HCT116 (cell line): ENCODE results near the gene CDC42SE1. TPM values are rescaled to one million over a fixed set of nuclear protein-coding genes. Genes with fewer than 3 reads are reported as not detected.

Experiments used
- ATAC-seq: fragments of 200-7000 bp; cut with Tn5 transposase; 2 replicates; pipeline ENCODE4 v1.9.1; 2020; ENCODE audit warnings: mild to moderate bottlenecking, moderate library complexity
- BruUV-seq: library from RNA; stranded (reverse); fragments of 400-500 nt; replicated peaks from 2 replicates; lab custom pipeline; 2021; lab: Mats Ljungman, UMichigan
- CTCF ChIA-PET: fragments of 300-600 bp; sonication (Branson Sonifier 250); formaldehyde crosslinking; loops from one replicate; lab custom pipeline; 2021; ENCODE audit warnings: antibody characterized with exemption; lab: Charles Lee
- POLR2A ChIA-PET: fragments of 300-600, 350-600 bp; sonication (Branson Sonifier 250); formaldehyde crosslinking; loops from one replicate; lab custom pipeline; 2021; ENCODE audit warnings: antibody characterized with exemption; lab: Charles Lee
- RAD21 ChIA-PET, 2 experiments: fragments of 300-600 bp; sonication (Branson Sonifier 250); formaldehyde crosslinking; loops; one replicate each; lab custom pipeline; 2023; ENCODE audit warnings: low total read pairs in 2 of 2; ENCODE audit not compliant: uncharacterized antibody in 2 of 2, unreplicated experiment in 2 of 2, low non-redundant PET in 1 of 2; lab: Charles Lee
- DNase-seq: peaks from one replicate; pipeline ENCODE4 v3.0.0-alpha.2; 2010; ENCODE audit warnings: low read depth, low spot score
- H2AFZ ChIP-seq: fragments of 200-600 bp; shearing (Covaris generic), sonication (generic); 2 replicates; pipeline ENCODE4 v1.6.1; 2017; ENCODE audit warnings: low read depth, mixed run types, mixed read lengths, antibody characterized with exemption, low read length; ENCODE audit not compliant: poor library complexity, severe bottlenecking
- H3K27ac ChIP-seq: 2 replicates; pipeline ENCODE4 v1.5.1; 2012; ENCODE audit warnings: low read depth, low read length
- H3K27me3 ChIP-seq: fragments of 200-600 bp; sonication (generic); 2 replicates; pipeline ENCODE4 v1.6.1; 2016; ENCODE audit warnings: mixed run types, low read length, mixed read lengths; ENCODE audit not compliant: insufficient read depth
- H3K36me3 ChIP-seq, 2 experiments: fragments of 200-500 bp in 1 of 2; fragments of 200-600 bp in 1 of 2; sonication (Bioruptor generic) in 1 of 2; sonication (generic) in 1 of 2; 2 replicates each; pipeline versions ENCODE4 v1.5.1 to v1.6.1; 2014 to 2016; ENCODE audit warnings: low read length in 2 of 2, inconsistent platforms in 1 of 2, mixed read lengths in 1 of 2, mixed run types in 1 of 2; ENCODE audit not compliant: insufficient read depth in 2 of 2, control insufficient read depth in 1 of 2
- H3K4me1 ChIP-seq, 2 experiments: fragments of 200-600 bp in 1 of 2; sonication (generic) in 1 of 2; 2 replicates each; pipeline versions ENCODE4 v1.5.1 to v1.6.1; 2012 to 2017; ENCODE audit warnings: low read length in 2 of 2, inconsistent platforms in 1 of 2, mild to moderate bottlenecking in 1 of 2, mixed read lengths in 1 of 2, mixed run types in 1 of 2, moderate library complexity in 1 of 2; ENCODE audit not compliant: insufficient read depth in 2 of 2, control insufficient read depth in 1 of 2
- H3K4me2 ChIP-seq: fragments of 200-600 bp; sonication (generic); 2 replicates; pipeline ENCODE4 v1.6.1; 2017; ENCODE audit warnings: mixed run types, low read length, mixed read lengths
- H3K4me3 ChIP-seq, 2 experiments: fragments of 200-600 bp in 1 of 2; sonication (generic) in 1 of 2; replicated peaks in 1 of 2; 2 replicates each; pipeline ENCODE4 v1.5.1; 2011 to 2016; ENCODE audit warnings: low read length in 2 of 2, control low read depth in 1 of 2, low read depth in 1 of 2, mild to moderate bottlenecking in 1 of 2, mixed read lengths in 1 of 2, mixed run types in 1 of 2
- H3K79me2 ChIP-seq: fragments of 200-600 bp; sonication (generic); 2 replicates; pipeline ENCODE4 v1.6.1; 2017; ENCODE audit warnings: mild to moderate bottlenecking, mixed run types, low read length, moderate library complexity, mixed read lengths; ENCODE audit not compliant: insufficient read depth
- H3K9ac ChIP-seq: fragments of 200-600 bp; sonication (generic); 2 replicates; pipeline ENCODE4 v1.6.1; 2016; ENCODE audit warnings: low read length, mixed read lengths
- H3K9me2 ChIP-seq: fragments of 200-600 bp; sonication (generic), shearing (Covaris generic); 2 replicates; pipeline ENCODE4 v1.6.1; 2017; ENCODE audit warnings: mixed run types, mild to moderate bottlenecking, moderate library complexity; ENCODE audit not compliant: insufficient read depth
- H3K9me3 ChIP-seq, 2 experiments: fragments of 200-500 bp in 1 of 2; fragments of 200-600 bp in 1 of 2; sonication (Bioruptor generic) in 1 of 2; sonication (generic) in 1 of 2; 2 replicates each; pipeline ENCODE4 v1.6.1; 2014 to 2017; ENCODE audit warnings: low read length in 2 of 2, mixed read lengths in 2 of 2, inconsistent platforms in 1 of 2, low read depth in 1 of 2, mild to moderate bottlenecking in 1 of 2, mixed run types in 1 of 2, moderate library complexity in 1 of 2; ENCODE audit not compliant: control insufficient read depth in 1 of 2, insufficient read depth in 1 of 2
- H4K20me1 ChIP-seq: fragments of 200-600 bp; sonication (generic), shearing (Covaris generic); 2 replicates; pipeline ENCODE4 v1.6.1; 2017; ENCODE audit warnings: mixed run types, mild to moderate bottlenecking, moderate library complexity; ENCODE audit not compliant: insufficient read depth
- CBX3 ChIP-seq: IDR thresholded peaks from 2 replicates; pipeline ENCODE4 v1.6.1; 2012; ENCODE audit warnings: low read depth
- CEBPB ChIP-seq: IDR thresholded peaks from 2 replicates; pipeline ENCODE4 v1.6.1; 2012; ENCODE audit warnings: low read depth
- EGR1 ChIP-seq: IDR thresholded peaks from 2 replicates; pipeline ENCODE4 v1.6.1; 2012; ENCODE audit warnings: low read depth
- ELF1 ChIP-seq: IDR thresholded peaks from 2 replicates; pipeline ENCODE4 v1.6.1; 2012; ENCODE audit warnings: low read depth, borderline replicate concordance
- EZH2phosphoT487 ChIP-seq: fragments of 200-600 bp; IDR thresholded peaks from 2 replicates; pipeline ENCODE4 v1.6.1; 2018; ENCODE audit warnings: antibody characterized with exemption, borderline replicate concordance
- FOSL1 ChIP-seq: IDR thresholded peaks from 2 replicates; pipeline ENCODE4 v1.6.1; 2012; ENCODE audit warnings: low read depth
- MAX ChIP-seq: IDR thresholded peaks from 2 replicates; pipeline ENCODE4 v1.6.1; 2012
- POLR2A ChIP-seq: IDR thresholded peaks from 2 replicates; pipeline ENCODE4 v1.7.0; 2011; ENCODE audit warnings: borderline replicate concordance; ENCODE audit not compliant: insufficient read depth, insufficient read length; ENCODE audit errors: extremely low read depth
- POLR2AphosphoS5 ChIP-seq: IDR thresholded peaks from 2 replicates; pipeline ENCODE4 v1.6.1; 2011; ENCODE audit warnings: mild to moderate bottlenecking, low read depth, low read length, moderate library complexity
- REST ChIP-seq: IDR thresholded peaks from 2 replicates; pipeline ENCODE4 v1.6.1; 2012; ENCODE audit warnings: low read depth
- SIN3A ChIP-seq: IDR thresholded peaks from 2 replicates; pipeline ENCODE4 v1.6.1; 2012; ENCODE audit warnings: low read depth
- SP1 ChIP-seq: IDR thresholded peaks from 2 replicates; pipeline ENCODE4 v1.6.1; 2012; ENCODE audit warnings: low read depth
- SRF ChIP-seq: IDR thresholded peaks from 2 replicates; pipeline ENCODE4 v1.6.1; 2012; ENCODE audit warnings: low read depth
- TCF7L2 ChIP-seq: IDR thresholded peaks from 2 replicates; pipeline ENCODE4 v1.7.0; 2011; ENCODE audit warnings: borderline replicate concordance, inconsistent platforms; ENCODE audit not compliant: insufficient read depth, insufficient read length; ENCODE audit errors: extremely low read depth
- YY1 ChIP-seq: IDR thresholded peaks from 2 replicates; pipeline ENCODE4 v1.6.1; 2011; ENCODE audit warnings: low read length, low read depth, moderate library complexity, mild to moderate bottlenecking; ENCODE audit not compliant: insufficient replicate concordance; ENCODE audit errors: extremely low read depth
- ZFX ChIP-seq: fragments of 450-650 bp; IDR thresholded peaks from 2 replicates; pipeline ENCODE4 v1.6.1; 2017
- ZNF274 ChIP-seq: fragments of 200-500 bp; sonication (Bioruptor generic); IDR thresholded peaks from 2 replicates; pipeline ENCODE4 v1.6.1; 2014; ENCODE audit warnings: mild to moderate bottlenecking, low read depth, low read length, inconsistent platforms
- intact Hi-C: fragments of 100-400 bp; cut with micrococcal nuclease; formaldehyde crosslinking; loops from 2 replicates; pipeline ENCODE4 v1.10.0; 2022
- total RNA-seq: library from RNA; stranded (reverse); gene quantifications from one replicate; pipeline ENCODE4 v1.2.1, GENCODE V29; 2021; ENCODE audit not compliant: unreplicated experiment
- TF ChIP-seq, protein P1 (sequence below): IDR thresholded peaks from 2 replicates; pipeline ENCODE4 v1.6.1; 2011; ENCODE audit warnings: mild to moderate bottlenecking, low read length, moderate library complexity; ENCODE audit not compliant: insufficient replicate concordance; ENCODE audit errors: extremely low read depth

CDC42SE1 gene
- total RNA-seq, 1 experiment from 2014 or later, result 50.5 TPM

GRCh38 chr1:151012684-151013471 lies 46.5 kb downstream of the CDC42SE1 start (continued):
- TF ChIP-seq YY1 (no peak), SRF (no peak)

DNA sequence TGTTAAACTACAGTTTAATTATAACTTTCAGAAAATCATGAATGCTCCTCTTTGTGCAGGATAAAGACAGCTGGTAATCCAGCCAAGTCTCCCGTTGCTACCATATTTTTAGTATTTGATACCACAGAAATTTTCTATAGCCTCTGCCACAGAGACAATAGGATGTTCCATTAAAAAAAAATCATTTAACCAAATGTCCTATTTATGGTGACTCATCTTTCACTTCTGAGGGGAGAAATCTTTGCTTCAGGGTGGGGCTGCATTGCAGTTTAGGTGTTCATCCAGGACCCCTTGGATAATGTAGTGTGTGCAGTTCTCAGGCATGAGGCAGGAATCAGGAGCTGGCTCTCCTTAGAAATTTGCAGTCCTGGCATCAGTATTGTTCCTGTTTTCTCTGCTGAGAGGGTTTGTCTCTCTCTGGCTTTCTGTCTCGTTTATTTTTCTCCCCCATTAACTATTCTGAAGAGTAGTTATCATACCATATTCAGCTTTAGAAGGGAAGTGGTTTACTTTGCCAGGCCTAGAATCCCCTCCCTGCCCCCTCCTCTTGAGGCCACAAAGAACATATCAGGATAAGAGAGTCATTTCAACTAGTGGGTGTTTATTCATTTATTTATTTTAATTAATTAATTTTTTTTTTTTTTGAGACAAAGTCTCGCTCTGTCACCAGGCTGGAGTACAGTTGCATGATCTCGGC lies 48.1 kb downstream of the CDC42SE1 start:
- Histone ChIP-seq H4K20me1 (no peaks in the 10 kb centered on the region), H3K27me3 (no peaks in the 10 kb centered on the region), H3K79me2 (peaks cover 16% of the 10 kb centered on the region), H3K4me3 (no peak overlapping the region), H3K4me1 (peaks cover 10 to 30% of the 10 kb centered on the region in 2 experiments; a peak in 3 of 4 replicates), H3K9ac (no peak overlapping the region), H3K27ac (no peak overlapping the region), H3K9me3 (no peaks in the 10 kb centered on the region), H3K4me2 (no peak overlapping the region), H2AFZ (no peak overlapping the region), H3K36me3 (no peaks in the 10 kb centered on the region), H3K9me2 (no peaks in the 10 kb centered on the region)
- BruUV-seq, result no TSS peak
- ChIA-PET CTCF (interaction anchor here (0.6 kb wide), 1 partner anchor 167 kb away, joined by 3 read pairs; no protein-coding TSS in a partner anchor), RAD21 (no interaction called here), POLR2A (no interaction called here)
- ATAC-seq (no peak), DNase-seq (no peak)
- TF ChIP-seq POLR2AphosphoS5 (no peak), ZFX (no peak), MAX (no peak), ELF1 (no peak), ZNF274 (no peak), TCF7L2 (no peak), FOSL1 (no peak), POLR2A (no peak), CEBPB (no peak), CBX3 (no peak), EZH2phosphoT487 (no peak), EGR1 (no peak), YY1 (no peak), SP1 (no peak), SRF (no peak), SIN3A (no peak), REST (no peak)
- TF ChIP-seq, protein P1, sequence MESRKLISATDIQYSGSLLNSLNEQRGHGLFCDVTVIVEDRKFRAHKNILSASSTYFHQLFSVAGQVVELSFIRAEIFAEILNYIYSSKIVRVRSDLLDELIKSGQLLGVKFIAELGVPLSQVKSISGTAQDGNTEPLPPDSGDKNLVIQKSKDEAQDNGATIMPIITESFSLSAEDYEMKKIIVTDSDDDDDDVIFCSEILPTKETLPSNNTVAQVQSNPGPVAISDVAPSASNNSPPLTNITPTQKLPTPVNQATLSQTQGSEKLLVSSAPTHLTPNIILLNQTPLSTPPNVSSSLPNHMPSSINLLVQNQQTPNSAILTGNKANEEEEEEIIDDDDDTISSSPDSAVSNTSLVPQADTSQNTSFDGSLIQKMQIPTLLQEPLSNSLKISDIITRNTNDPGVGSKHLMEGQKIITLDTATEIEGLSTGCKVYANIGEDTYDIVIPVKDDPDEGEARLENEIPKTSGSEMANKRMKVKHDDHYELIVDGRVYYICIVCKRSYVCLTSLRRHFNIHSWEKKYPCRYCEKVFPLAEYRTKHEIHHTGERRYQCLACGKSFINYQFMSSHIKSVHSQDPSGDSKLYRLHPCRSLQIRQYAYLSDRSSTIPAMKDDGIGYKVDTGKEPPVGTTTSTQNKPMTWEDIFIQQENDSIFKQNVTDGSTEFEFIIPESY, result no peak
- intact Hi-C loops, result no loop called here
